Nephron progenitor cell (in vitro differentiated cells): ENCODE results near the gene PLA2G15.

Experiments
- DNase-seq: peaks from one replicate; pipeline ENCODE4 v3.0.0; 2021
- H3K27ac Mint-ChIP-seq: 2 replicates; pipeline ENCODE4 v1.8.0; 2021; ENCODE audit warnings: mild to moderate bottlenecking, moderate library complexity, mixed read lengths
- H3K27me3 Mint-ChIP-seq: 2 replicates; pipeline ENCODE4 v1.8.0; 2021; ENCODE audit warnings: mild to moderate bottlenecking, low read depth, mixed read lengths; ENCODE audit not compliant: poor library complexity
- H3K36me3 Mint-ChIP-seq: 2 replicates; pipeline ENCODE4 v1.8.0; 2021; ENCODE audit warnings: low read depth, mixed read lengths
- H3K4me1 Mint-ChIP-seq: 2 replicates; pipeline ENCODE4 v1.8.0; 2021; ENCODE audit warnings: mixed read lengths
- H3K4me3 Mint-ChIP-seq: 2 replicates; pipeline ENCODE4 v1.8.0; 2021; ENCODE audit warnings: mild to moderate bottlenecking, moderate library complexity, mixed read lengths
- H3K9me3 Mint-ChIP-seq: 2 replicates; pipeline ENCODE4 v1.8.0; 2021; ENCODE audit warnings: mild to moderate bottlenecking, moderate library complexity, mixed read lengths
- CTCF ChIP-seq: fragments of 200-600 bp; sonication (generic); IDR thresholded peaks from 2 replicates; pipeline ENCODE4 v1.5.0; 2021; ENCODE audit warnings: antibody characterized with exemption

Gene PLA2G15

GRCh38 chr16:68214726-68215125, 30.4 kb upstream of the PLA2G15 start:
- Mint-ChIP-seq H3K36me3 (peaks cover 33% of the 10 kb centered on the region), H3K27me3 (peaks cover 2% of the 10 kb centered on the region), H3K4me1 (peaks cover 6% of the 10 kb centered on the region), H3K27ac (no peak overlapping the region), H3K9me3 (no peaks in the 10 kb centered on the region), H3K4me3 (no peak overlapping the region)
- DNase-seq, result no peak
- no peak for TF ChIP-seq CTCF

- Mint-ChIP-seq H3K27ac (peak overlapping the region; percentile 5), H3K36me3 (peaks cover 39% of the 10 kb centered on the region), H3K9me3 (no peaks in the 10 kb centered on the region), H3K4me1 (peaks cover 6% of the 10 kb centered on the region), H3K4me3 (no peak overlapping the region), H3K27me3 (peaks cover 2% of the 10 kb centered on the region)
- no peak for DNase-seq
- no peak for TF ChIP-seq CTCF
These were observed 29.9 kb upstream of the PLA2G15 start for GRCh38 chr16:68215302-68215701.

GRCh38 chr16:68216240-68216639, 28.9 kb upstream of the PLA2G15 start:
- Mint-ChIP-seq H3K4me1 (peaks cover 6% of the 10 kb centered on the region), H3K4me3 (no peak overlapping the region), H3K36me3 (peaks cover 43% of the 10 kb centered on the region), H3K27ac (peak overlapping the region; percentile 49), H3K27me3 (no peaks in the 10 kb centered on the region), H3K9me3 (no peaks in the 10 kb centered on the region)
- no peak for DNase-seq
- no peak for TF ChIP-seq CTCF

- H3K36me3 Mint-ChIP-seq, result peaks cover 36% of the 10 kb centered on the region
- no peak for TF ChIP-seq CTCF
These were observed 27.7 kb upstream of the PLA2G15 start for GRCh38 chr16:68217506-68217905.

GRCh38 chr16:68219725-68220351, 25.3 kb upstream of the PLA2G15 start:
- Mint-ChIP-seq H3K9me3 (no peaks in the 10 kb centered on the region), H3K27ac (peak overlapping the region; percentile 32), H3K4me1 (peaks cover 6% of the 10 kb centered on the region), H3K36me3 (peaks cover 36% of the 10 kb centered on the region), H3K27me3 (no peaks in the 10 kb centered on the region), H3K4me3 (no peak overlapping the region)
- DNase-seq, result no peak
- TF ChIP-seq CTCF, result no peak

More at GRCh38 chr16:68217506-68217905, 27.7 kb upstream of the PLA2G15 start:
- H3K4me1 Mint-ChIP-seq, result peaks cover 6% of the 10 kb centered on the region
- H3K9me3 Mint-ChIP-seq, result no peaks in the 10 kb centered on the region
- no peak for DNase-seq
- H3K27me3 Mint-ChIP-seq, result no peaks in the 10 kb centered on the region
- peak overlapping the region; percentile 26 for H3K27ac Mint-ChIP-seq
- H3K4me3 Mint-ChIP-seq, result no peak overlapping the region

GRCh38 chr16:68223072-68223471, 22.1 kb upstream of the PLA2G15 start:
- Mint-ChIP-seq H3K9me3 (no peaks in the 10 kb centered on the region), H3K27me3 (no peaks in the 10 kb centered on the region), H3K36me3 (peaks cover 18% of the 10 kb centered on the region), H3K27ac (no peak overlapping the region), H3K4me1 (peaks cover 6% of the 10 kb centered on the region), H3K4me3 (no peak overlapping the region)
- no peak for DNase-seq
- no peak for TF ChIP-seq CTCF
